DMS53 treated with DMSO at 0.1 percent for 48 hours (cell line): ENCODE measurements around the gene SH3TC1.

Source experiments
- DNase-seq: peaks from one replicate; lab custom pipeline; 2025; ENCODE audit not compliant: unreplicated experiment; lab: John Stamatoyannopoulos, UW

Gene SH3TC1

GRCh38 chr4:8198206-8198905, 734 bp upstream of the SH3TC1 start:
- no peak for DNase-seq

DNA sequence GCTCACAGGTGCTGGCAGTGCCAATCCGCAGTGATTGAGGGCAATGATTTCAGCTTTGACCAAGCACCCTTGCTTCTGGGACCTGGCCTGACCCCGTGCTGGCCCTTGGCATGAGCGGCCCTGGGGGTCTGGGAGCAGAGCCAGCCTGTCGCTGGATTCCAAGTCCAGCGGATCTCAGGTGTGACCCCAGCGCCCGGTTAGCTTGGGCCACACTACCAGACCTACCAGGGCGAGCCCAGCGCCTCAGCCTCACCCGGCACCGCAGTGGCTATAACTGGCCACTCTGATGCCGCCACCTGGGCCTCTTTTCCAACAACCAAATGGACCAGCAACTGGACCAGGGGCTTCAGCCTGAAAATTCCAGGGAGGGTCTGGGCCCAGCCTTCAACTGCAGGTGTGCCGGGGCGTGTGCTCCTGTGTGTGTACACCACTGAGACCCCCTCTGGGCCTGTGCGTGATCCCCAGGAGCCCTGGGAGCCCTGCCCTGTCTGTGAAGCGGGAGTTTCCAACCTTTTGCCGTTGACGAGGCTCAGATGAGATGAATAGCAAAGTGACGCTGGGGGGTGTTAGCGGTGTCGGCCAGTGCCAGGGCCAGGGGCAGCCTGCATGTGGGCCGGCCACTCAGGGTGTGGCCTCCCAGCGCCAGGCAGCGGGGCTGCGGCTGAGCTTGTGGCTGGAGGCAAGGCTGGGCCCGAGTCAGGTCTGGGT, 658 bp downstream of the SH3TC1 start:
- DNase-seq, result no peak

GRCh38 chr4:8200302-8200975, 1.3 kb downstream of the SH3TC1 start:
- DNase-seq, result no peak

- DNase-seq, result no peak
Measured at GRCh38 chr4:8201321-8201781, 2.3 kb downstream of the SH3TC1 start.

GRCh38 chr4:8202108-8203051, 3.3 kb downstream of the SH3TC1 start:
- DNase-seq, result no peak

DNA sequence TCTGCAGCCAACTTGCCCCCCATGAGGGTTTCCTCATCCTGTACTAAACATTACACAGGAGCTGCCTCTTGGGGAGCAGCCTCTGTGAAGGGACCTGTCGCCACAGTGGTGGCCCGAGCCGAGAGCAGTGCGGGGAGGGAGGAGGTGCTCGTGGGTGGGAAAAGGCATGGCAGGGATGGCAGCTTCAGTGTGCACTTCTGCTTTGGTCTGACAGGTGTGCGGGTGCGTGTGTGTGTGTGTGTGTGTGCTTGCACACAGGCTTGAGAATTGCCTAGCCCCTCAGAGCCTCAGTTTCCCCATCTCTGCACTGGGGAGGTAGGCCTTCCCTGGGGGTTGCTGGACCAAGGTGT, 3.9 kb downstream of the SH3TC1 start:
- DNase-seq, result no peak

DNA sequence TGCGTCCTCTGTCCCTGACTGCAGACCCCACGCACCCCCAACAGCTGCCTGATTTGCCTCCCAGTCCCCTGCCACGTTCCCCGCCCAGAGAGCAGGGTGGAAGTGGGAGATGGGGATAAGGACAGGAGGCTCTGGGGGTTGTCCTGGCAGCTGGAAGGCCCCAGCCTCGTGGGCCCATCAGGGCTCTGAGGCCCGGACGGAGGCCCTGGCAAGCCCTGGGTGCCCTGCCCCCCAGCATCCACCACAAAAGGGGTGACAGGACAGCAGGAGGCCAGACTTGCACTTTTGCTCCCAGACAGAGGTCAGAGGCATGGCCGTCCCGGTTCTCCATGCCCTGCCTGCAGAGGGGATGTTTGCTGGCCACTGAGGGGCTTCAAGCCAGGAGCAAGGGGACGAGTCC, 4.7 kb downstream of the SH3TC1 start:
- no peak for DNase-seq

- DNase-seq, result no peak
Measured at GRCh38 chr4:8204576-8205227, 5.6 kb downstream of the SH3TC1 start.

DNA sequence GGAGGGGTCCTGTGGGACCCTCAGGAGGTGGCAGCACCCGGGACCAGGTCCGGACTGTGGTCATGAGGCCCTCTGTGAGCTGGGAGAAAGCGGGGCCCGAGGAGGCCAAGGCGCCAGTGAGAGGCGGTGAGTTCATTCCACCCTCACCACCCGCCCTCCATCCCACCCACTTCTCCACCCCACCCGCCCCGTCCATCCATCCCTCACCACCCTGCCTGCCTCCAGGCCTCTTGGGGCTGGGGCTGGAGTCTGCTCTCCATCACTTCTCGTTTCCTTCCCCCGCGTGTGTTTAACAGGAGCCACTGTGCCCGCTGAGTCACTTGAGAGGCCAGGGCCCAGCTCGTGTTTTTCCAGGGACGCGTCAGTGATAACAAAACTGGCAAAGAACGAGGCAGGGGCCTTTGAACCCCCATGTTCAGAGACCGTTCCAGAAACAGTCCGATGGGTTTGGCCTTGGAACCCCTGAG, 6.2 kb downstream of the SH3TC1 start:
- no peak for DNase-seq

GRCh38 chr4:8205749-8206611, 6.9 kb downstream of the SH3TC1 start:
- no peak for DNase-seq

- DNase-seq, result no peak
Measured at GRCh38 chr4:8207314-8207713, 8.2 kb downstream of the SH3TC1 start.

DNA sequence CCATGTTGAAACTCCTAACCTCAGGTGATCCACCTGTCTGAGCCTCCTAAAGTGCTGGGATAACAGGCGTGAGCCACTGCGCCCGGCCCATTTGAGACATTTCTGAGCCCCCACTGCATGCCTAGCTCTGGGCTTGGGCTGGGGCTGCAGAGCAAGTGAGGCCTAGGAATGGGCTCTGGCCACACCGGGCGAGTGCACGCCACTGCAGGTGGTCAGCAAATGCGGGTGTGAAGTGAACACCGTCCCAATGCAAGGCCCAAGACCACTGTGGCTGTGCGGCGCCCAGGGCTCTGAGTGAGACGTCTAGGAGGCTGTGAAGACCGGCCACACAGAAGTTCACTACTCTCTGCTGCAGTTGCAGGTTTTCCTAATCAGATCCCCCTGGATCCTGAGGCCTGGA, 9.5 kb downstream of the SH3TC1 start:
- no peak for DNase-seq

DNA sequence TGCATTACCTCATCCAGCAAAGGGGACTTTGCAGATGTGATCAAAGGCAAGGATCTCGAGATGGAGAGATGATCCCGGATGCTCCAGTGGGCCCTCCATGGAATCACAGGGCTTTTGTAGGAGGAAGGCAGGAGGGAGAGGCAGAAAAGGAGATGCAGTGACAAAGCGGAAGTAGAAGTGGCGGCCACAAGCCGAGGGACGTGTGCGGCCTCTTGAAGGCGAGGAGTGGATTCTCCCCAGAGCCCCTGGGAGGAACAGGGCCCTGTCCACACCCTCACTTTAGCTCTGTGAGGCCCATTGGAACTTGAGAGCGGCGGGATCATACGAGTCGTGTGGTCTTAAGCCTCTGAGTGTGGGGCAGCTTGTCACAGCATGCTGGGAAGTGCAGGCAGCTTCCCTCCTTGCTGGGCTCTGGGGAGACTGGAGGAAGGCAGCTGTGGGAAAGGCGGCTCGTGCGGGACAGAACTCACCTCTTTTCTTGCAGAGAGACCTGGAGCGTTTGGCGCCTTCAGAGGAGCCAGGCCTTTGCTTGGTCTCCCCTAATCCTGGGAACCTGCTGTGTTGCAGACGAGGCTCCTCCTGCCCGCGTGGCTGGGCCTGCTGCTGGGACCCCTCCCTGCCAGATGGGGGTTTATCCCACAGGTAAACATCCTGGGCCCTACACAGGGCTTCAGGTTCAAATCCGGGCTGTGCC, 10.2 kb downstream of the SH3TC1 start:
- DNase-seq, result no peak

DNA sequence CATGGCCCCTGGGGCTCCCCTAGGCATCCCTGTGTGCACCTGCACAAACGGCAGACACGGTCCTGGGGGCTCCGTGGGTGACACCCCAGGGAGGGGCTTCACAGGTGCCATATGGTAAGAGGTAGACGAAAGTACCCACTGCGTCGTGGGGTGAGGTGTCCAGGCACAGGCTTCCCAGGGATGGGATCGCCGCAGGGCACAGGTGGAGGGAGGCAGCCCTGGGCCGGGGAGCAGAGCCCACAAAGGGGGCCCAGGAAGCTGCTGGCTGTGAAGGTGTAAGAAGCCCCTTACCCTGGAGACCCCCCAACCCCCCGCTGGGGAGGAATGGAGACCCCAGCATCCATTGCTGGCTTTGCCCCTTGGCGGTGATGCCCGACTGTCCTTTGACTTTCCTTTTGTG, 10.9 kb downstream of the SH3TC1 start:
- DNase-seq, result no peak

DNA sequence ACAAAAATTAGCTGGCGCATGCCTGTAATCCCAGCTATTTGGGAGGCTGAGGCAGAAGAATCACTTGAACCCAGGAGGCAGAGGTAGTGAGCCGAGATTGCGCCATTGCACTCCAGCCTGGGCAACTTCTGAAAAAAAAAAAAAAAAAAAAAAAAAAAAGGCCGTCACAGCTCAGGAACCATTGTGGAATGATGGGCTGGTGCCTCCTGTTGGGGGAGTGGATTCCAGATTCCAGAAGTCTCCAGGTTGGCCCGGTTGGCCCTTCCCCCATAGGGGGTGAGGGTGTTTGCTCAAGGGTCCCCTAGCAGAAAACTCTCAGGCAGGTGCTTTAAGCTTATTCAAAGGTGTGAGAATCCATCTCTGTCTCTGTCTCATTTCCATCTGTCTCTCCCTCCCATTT, 11.5 kb downstream of the SH3TC1 start:
- no peak for DNase-seq

- DNase-seq, result no peak
Measured at GRCh38 chr4:8211251-8211650, 12.2 kb downstream of the SH3TC1 start.

- no peak for DNase-seq
Measured at GRCh38 chr4:8211737-8212581, 12.9 kb downstream of the SH3TC1 start.

DNA sequence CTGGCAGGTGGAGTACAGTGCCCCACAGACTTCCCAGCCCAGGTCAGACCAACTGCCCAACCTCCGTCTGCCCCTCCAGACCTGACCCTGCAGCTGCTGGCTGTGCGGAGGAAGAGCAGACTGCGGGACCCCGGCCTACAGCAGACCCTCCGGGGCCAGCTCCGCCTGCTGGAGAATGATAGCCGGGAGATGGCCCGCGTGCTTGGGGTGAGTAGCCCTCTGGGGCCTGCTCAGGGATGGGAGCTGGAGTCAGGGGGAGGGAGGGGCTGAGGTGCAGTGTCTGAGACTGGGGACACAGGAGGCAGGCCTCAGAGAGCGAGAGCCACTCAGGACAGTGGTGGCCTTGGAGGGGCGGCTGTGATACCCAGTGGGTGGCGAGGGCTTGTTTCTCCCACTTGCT, 13.5 kb downstream of the SH3TC1 start:
- DNase-seq, result no peak
